ENCODE data around the gene YWHAE.

GRCh38 chr17:1446201-1446600 is 46.2 kb upstream of the YWHAE start:
- no peak for TF ChIP-seq CTCF (IDR thresholded peaks at IDR 0.05)
- TF ChIP-seq POLR2A (IDR thresholded peaks at IDR 0.05) = no peak

All from testis (tissue), 2 donors.